Stimulated activated CD4-positive, alpha-beta T cell treated with anti-CD3 and anti-CD28 coated beads, TNF-alpha, amount 100 ng/mL, for 48 hours (primary cell): Measurements from ENCODE around the gene EGR4.

Source experiments
- DNase-seq, 3 donors: peaks; one replicate each; pipeline ENCODE4 v3.0.0-alpha.2; 2020; ENCODE audit warnings: low read depth in 3 of 3

The EGR4 gene

DNA sequence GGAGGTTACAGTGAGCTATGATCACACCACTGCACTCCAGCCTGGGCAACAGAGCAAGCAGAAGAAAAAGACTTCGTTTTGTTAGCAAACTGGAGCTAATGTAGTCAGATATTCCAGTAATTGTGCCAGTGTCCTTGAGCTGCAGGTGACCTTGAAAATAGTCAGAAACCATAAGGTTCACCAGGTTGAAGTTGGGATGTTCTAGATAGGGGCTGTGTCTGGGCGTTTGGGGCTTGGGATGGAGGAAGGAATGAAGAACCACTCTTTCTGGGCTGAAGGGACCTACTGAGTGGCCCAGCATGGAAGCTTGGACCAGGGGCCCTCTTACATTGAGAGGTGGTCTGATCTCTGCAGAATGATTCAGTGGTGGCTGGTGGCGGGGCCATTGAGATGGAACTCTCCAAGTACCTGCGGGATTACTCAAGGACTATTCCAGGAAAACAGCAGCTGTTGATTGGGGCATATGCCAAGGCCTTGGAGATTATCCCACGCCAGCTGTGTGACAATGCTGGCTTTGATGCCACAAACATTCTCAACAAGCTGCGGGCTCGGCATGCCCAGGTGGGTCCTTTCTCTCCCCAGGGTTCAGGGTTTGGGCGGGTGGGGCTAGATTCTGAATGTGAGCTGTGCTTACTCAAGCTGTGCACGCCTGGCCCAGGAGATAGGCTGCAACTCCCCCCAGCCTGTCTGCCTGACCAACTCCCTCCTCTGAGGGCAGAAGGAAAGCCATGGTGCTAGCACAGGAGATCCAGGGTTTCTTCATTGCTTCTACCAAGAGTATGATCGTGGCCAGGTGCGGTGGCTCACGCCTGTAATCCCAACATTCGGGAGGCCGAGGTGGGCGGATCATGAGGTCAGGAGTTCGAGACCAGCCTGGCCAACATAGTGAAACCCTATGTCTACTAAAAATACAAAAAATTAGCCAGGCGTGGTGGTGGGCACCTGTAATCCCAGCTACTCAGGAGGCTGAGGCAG, 42.2 kb downstream of the EGR4 start:
- no peak for DNase-seq

GRCh38 chr2:73249636-73250035, 43.7 kb downstream of the EGR4 start:
- no peak for DNase-seq

DNA sequence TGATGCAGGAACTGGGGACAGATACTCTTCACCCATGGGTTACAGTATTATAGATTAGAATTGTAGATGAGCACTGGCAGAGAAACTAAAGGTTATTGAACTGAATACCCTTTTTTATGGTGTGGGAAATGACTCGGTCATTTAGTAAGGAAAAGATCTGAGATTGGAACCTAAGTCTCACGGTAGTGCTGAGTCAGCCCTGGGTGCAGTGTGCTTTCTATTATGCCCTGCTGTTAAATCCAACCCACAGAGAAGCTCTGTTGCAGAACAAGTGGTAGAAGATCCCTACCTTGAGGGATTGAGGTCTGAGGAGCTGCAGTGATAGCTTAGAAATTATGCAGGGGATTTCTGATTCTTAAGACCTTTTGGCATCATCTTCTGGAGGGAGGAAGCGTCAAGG, 46.5 kb downstream of the EGR4 start:
- DNase-seq = no peak

- no peak for DNase-seq
Observed at GRCh38 chr2:73244580-73244979, 48.8 kb downstream of the EGR4 start.

DNA sequence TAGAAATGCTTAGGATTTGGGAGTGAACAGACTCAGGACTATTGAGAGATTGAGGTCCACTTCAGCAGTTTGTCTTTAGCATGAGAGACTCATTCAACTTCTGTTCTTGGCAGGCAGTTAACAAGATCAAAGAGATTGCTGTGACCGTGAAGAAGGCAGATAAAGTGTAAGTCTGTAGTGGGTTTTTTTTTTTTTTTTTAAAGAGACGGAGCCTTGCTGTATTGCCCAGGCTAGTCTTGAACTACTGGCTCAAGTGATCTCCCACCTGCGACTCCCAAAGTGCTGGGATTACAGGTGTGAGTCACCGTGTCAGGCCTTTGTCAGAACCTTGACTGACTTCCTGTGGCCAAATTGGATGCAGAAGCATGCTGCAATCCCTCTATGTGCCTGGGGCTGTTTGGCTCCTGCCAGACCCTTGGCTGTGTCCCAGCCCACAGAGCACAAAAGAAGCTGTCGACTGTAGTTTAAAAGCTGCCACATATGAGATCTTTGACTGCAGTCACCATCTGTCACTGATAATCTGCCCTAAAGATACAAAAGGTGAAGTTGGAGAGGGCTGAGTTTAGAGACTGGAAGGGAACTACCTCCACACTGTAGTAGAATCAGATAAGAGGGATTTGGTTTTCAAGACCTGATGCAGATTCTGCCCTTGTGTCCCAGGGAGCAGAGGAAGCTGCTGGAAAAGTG, 49.3 kb downstream of the EGR4 start:
- no peak for DNase-seq
